DOHH2 (cell line): ENCODE results near the gene MTOR.

Source experiments
- H3F3A ChIP-seq: fragments of 200-600 bp; sonication (generic), shearing (Covaris generic); 2 replicates; pipeline ENCODE4 v1.6.0; 2016; ENCODE audit warnings: antibody characterized with exemption, mild to moderate bottlenecking; ENCODE audit not compliant: control insufficient read depth, insufficient read depth
- H3K27ac ChIP-seq: fragments of 200-600 bp; sonication (generic); 2 replicates; pipeline ENCODE4 v1.5.1; 2014; ENCODE audit warnings: low read depth, mild to moderate bottlenecking, low read length, moderate library complexity
- H3K27me3 ChIP-seq: fragments of 200-600 bp; sonication (generic); 2 replicates; pipeline ENCODE4 v1.6.1; 2014; ENCODE audit warnings: mild to moderate bottlenecking, low read length, mixed read lengths; ENCODE audit not compliant: control insufficient read depth
- H3K36me3 ChIP-seq: fragments of 200-600 bp; sonication (generic); 2 replicates; pipeline ENCODE4 v1.6.1; 2014; ENCODE audit warnings: mild to moderate bottlenecking, low read length, moderate library complexity, mixed read lengths; ENCODE audit not compliant: control insufficient read depth
- H3K4me1 ChIP-seq: fragments of 200-600 bp; sonication (generic); 2 replicates; pipeline ENCODE4 v1.6.1; 2014; ENCODE audit warnings: mild to moderate bottlenecking, low read length, mixed read lengths; ENCODE audit not compliant: control insufficient read depth
- H3K4me2 ChIP-seq: fragments of 200-600 bp; sonication (generic); 2 replicates; pipeline ENCODE4 v1.6.0; 2014; ENCODE audit warnings: mild to moderate bottlenecking, low read length, moderate library complexity
- H3K4me3 ChIP-seq: fragments of 200-600 bp; sonication (generic); 2 replicates; pipeline ENCODE4 v1.5.1; 2014; ENCODE audit warnings: mild to moderate bottlenecking, low read length, mixed read lengths
- H3K79me2 ChIP-seq: fragments of 200-600 bp; sonication (generic); 2 replicates; pipeline ENCODE4 v1.6.1; 2014; ENCODE audit warnings: mild to moderate bottlenecking, low read length, mixed read lengths; ENCODE audit not compliant: control insufficient read depth
- H3K9me2 ChIP-seq: fragments of 200-600 bp; sonication (generic); replicated peaks from 2 replicates; pipeline ENCODE4 v1.6.1; 2014; ENCODE audit warnings: mild to moderate bottlenecking, low read length, mixed read lengths; ENCODE audit not compliant: control insufficient read depth
- H3K9me3 ChIP-seq: fragments of 200-600 bp; sonication (generic); 2 replicates; pipeline ENCODE4 v1.6.1; 2014; ENCODE audit warnings: antibody characterized with exemption, low read length, mixed read lengths; ENCODE audit not compliant: control insufficient read depth, insufficient read depth
- H4K20me1 ChIP-seq: fragments of 200-600 bp; sonication (generic); 2 replicates; pipeline ENCODE4 v1.6.0; 2014; ENCODE audit warnings: low read depth, mild to moderate bottlenecking, antibody characterized with exemption, low read length, moderate library complexity; ENCODE audit not compliant: control insufficient read depth, insufficient read depth
- EZH2phosphoT487 ChIP-seq: fragments of 200-600 bp; sonication (generic); IDR thresholded peaks from 2 replicates; pipeline ENCODE4 v1.6.1; 2017; ENCODE audit warnings: borderline replicate concordance, mild to moderate bottlenecking, antibody characterized with exemption, low read length, moderate library complexity, mixed read lengths
- TF ChIP-seq, protein P1 (sequence below): fragments of 200-600 bp; sonication (generic); IDR thresholded peaks from one replicate; pipeline ENCODE4 v1.5.1; 2014; ENCODE audit warnings: antibody characterized with exemption, mild to moderate bottlenecking, low read depth, low read length; ENCODE audit not compliant: poor library complexity, severe bottlenecking

MTOR gene

GRCh38 chr1:11196945-11197344, 65.4 kb downstream of the MTOR start:
- TF ChIP-seq, protein P1, sequence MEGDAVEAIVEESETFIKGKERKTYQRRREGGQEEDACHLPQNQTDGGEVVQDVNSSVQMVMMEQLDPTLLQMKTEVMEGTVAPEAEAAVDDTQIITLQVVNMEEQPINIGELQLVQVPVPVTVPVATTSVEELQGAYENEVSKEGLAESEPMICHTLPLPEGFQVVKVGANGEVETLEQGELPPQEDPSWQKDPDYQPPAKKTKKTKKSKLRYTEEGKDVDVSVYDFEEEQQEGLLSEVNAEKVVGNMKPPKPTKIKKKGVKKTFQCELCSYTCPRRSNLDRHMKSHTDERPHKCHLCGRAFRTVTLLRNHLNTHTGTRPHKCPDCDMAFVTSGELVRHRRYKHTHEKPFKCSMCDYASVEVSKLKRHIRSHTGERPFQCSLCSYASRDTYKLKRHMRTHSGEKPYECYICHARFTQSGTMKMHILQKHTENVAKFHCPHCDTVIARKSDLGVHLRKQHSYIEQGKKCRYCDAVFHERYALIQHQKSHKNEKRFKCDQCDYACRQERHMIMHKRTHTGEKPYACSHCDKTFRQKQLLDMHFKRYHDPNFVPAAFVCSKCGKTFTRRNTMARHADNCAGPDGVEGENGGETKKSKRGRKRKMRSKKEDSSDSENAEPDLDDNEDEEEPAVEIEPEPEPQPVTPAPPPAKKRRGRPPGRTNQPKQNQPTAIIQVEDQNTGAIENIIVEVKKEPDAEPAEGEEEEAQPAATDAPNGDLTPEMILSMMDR: no peak
- TF ChIP-seq EZH2phosphoT487: no peak
- Histone ChIP-seq H3K36me3 (peaks cover 77% of the 10 kb centered on the region), H3F3A (no peaks in the 10 kb centered on the region), H3K27ac (no peak overlapping the region), H3K9me2 (no peaks in the 10 kb centered on the region), H4K20me1 (no peaks in the 10 kb centered on the region), H3K9me3 (no peaks in the 10 kb centered on the region), H3K4me3 (no peak overlapping the region), H3K4me2 (no peak overlapping the region), H3K79me2 (no peaks in the 10 kb centered on the region), H3K4me1 (no peaks in the 10 kb centered on the region), H3K27me3 (no peaks in the 10 kb centered on the region)

DNA sequence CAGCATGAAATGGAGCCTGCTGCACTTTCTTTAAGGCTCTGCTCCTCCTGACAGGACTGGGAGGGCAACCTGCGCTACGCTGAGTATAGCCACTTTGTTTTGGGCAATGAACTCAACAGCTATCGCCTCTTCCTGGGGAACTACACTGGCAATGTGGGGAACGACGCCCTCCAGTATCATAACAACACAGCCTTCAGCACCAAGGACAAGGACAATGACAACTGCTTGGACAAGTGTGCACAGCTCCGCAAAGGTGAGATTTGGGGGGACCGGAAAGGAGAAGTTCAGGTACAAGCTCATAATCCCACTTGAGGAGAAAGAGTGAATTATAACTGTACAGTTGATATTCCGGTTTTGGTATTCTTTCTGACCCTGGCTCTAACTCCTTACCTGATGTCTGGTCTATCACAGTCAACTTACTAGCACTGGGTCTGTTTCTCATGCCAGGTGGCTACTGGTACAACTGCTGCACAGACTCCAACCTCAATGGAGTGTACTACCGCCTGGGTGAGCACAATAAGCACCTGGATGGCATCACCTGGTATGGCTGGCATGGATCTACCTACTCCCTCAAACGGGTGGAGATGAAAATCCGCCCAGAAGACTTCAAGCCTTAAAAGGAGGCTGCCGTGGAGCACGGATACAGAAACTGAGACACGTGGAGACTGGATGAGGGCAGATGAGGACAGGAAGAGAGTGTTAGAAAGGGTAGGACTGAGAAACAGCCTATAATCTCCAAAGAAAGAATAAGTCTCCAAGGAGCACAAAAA, 67.8 kb downstream of the MTOR start:
- Histone ChIP-seq H3K9me3 (no peaks in the 10 kb centered on the region), H3F3A (no peaks in the 10 kb centered on the region), H3K4me2 (no peak overlapping the region), H3K79me2 (no peaks in the 10 kb centered on the region), H3K27me3 (no peaks in the 10 kb centered on the region), H3K4me1 (no peaks in the 10 kb centered on the region), H3K9me2 (no peaks in the 10 kb centered on the region), H3K36me3 (peaks cover 86% of the 10 kb centered on the region), H4K20me1 (no peaks in the 10 kb centered on the region), H3K27ac (no peak overlapping the region), H3K4me3 (no peak overlapping the region)
- no peak for TF ChIP-seq EZH2phosphoT487
- TF ChIP-seq, protein P1: no peak

DNA sequence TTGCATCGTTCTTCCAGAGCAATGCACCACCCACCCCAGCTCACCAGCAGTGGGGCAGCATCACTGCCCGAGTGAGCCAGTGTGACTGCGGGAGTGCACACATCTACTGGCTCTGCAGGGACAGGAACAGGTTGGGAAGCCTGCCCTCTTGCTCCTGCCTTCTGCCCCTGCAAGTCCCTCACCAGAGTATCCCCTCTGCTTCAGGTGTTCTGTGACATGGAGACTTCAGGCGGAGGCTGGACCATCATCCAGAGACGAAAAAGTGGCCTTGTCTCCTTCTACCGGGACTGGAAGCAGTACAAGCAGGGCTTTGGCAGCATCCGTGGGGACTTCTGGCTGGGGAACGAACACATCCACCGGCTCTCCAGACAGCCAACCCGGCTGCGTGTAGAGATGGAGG, 69.0 kb downstream of the MTOR start:
- peaks cover 83% of the 10 kb centered on the region for H3K36me3 ChIP-seq
- no peaks in the 10 kb centered on the region for H3K79me2 ChIP-seq
- H3K4me2 ChIP-seq: no peak overlapping the region
- no peaks in the 10 kb centered on the region for H3K9me2 ChIP-seq
- H3K9me3 ChIP-seq: no peaks in the 10 kb centered on the region
- H3K27me3 ChIP-seq: no peaks in the 10 kb centered on the region
- no peaks in the 10 kb centered on the region for H4K20me1 ChIP-seq
- H3F3A ChIP-seq: no peaks in the 10 kb centered on the region
- no peak overlapping the region for H3K27ac ChIP-seq
- no peak for TF ChIP-seq EZH2phosphoT487
- TF ChIP-seq, protein P1: no peak
- no peak overlapping the region for H3K4me3 ChIP-seq
- no peaks in the 10 kb centered on the region for H3K4me1 ChIP-seq
